ENCODE results near the gene SLC1A3.

GRCh38 chr5:36606036-36606427, 374 bp upstream of the SLC1A3 start:
- TF ChIP-seq CTCF (conservative IDR thresholded peaks at IDR 0.05; ENCODE audit: low read depth, low read length) = no peak
- TF ChIP-seq SMC3 (IDR thresholded peaks at IDR 0.05; ENCODE audit: low read depth, low read length) = no peak
- no peak for TF ChIP-seq ELK1 (IDR thresholded peaks at IDR 0.05; ENCODE audit: borderline replicate concordance, low read depth, low read length)
- no peak for TF ChIP-seq CHD1 (IDR thresholded peaks at IDR 0.05; ENCODE audit: low read depth, low read length)
- TF ChIP-seq CEBPB (IDR thresholded peaks at IDR 0.05; ENCODE audit: low read depth, low read length) = no peak
- TF ChIP-seq RCOR1 (IDR thresholded peaks at IDR 0.05; ENCODE audit: insufficient replicate concordance, low read length) = no peak
- no peak for TF ChIP-seq POLR2A (IDR thresholded peaks at IDR 0.05; ENCODE audit: low read depth, low read length)
- no peak for TF ChIP-seq BHLHE40 (IDR thresholded peaks at IDR 0.05; ENCODE audit: low read depth, low read length)
- TF ChIP-seq FOS (IDR thresholded peaks at IDR 0.05; ENCODE audit: low read depth, low read length) = no peak
- TF ChIP-seq MXI1 (IDR thresholded peaks at IDR 0.05; ENCODE audit: borderline replicate concordance, low read depth, low read length) = no peak
- no peak for TF ChIP-seq RAD21 (IDR thresholded peaks at IDR 0.05; ENCODE audit: low read length)
- TF ChIP-seq MAFK (IDR thresholded peaks at IDR 0.05; ENCODE audit: low read depth, low read length) = no peak
- TF ChIP-seq USF2 (IDR thresholded peaks at IDR 0.05; ENCODE audit: low read depth, low read length) = no peak
